ENCODE results near the gene FKBP8. TPM values are rescaled to one million over a fixed set of nuclear protein-coding genes. Genes with fewer than 3 reads are reported as not detected.

Gene FKBP8
- polyA plus RNA-seq, 3 donors, result 78.0 to 159 (median 81.2) TPM

DNA sequence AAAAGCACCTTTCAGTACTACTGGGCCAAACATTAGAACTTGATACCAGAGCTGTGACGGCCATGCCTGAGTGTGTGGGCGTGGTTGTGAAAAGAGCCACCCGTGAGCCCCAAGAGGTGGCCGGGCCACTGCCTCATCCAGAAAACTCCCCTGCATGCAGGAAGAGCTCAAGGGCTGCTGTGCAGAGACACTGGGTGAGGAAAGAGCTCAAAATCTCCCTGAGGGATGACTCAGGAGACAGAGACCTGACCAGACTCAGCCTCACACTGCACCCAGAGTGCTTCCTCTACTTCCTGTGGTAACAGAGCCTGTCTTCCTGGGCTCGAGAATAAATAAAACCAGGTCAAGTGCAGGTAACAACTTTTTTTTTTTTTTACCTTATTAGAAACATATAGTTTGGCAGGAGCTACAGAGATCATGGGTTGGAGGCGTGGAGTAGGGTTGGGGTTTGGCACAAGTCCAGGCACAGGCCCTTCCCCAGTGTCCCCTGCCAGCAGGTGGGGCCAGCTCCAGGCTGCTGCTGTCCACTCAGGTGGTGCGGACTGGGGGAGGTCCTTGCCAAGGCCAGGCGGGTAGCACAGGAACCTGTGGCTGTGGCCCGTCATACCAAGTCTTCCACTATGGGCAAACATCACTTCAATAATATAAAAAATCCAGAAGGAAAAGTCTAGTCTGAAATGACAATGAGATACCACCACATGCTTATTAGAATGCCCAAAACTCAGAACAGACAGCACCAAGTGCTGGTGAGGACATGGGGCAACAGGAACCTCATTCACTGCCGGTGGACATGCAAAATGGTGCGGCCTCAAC, 47.0 kb downstream of the FKBP8 start:
- peaks cover 0 to 2% (median 0%) of the 10 kb centered on the region in 3 donors for H3K27me3 Mint-ChIP-seq (ENCODE audit: low read depth in 3 of 3)
- H4K20me1 ChIP-seq (ENCODE audit: insufficient read depth, low read length), result peaks cover 98% of the 10 kb centered on the region
- no peaks in the 10 kb centered on the region for H3K9me3 Mint-ChIP-seq
- H3K4me2 ChIP-seq (replicated peaks; ENCODE audit: extremely low read depth, low read length, poor library complexity, severe bottlenecking), result peak overlapping the region; percentile 22
- H2AFZ ChIP-seq (ENCODE audit: insufficient read depth, low read depth, low read length, poor library complexity, severe bottlenecking), result no peak overlapping the region
- H3K9ac ChIP-seq (ENCODE audit: insufficient read depth, low read length, poor library complexity, severe bottlenecking), result peak overlapping the region; percentile 76
- H3K27me3 ChIP-seq (ENCODE audit: control insufficient read depth in 2 of 2, insufficient read depth in 2 of 2, low read length in 2 of 2), result no peaks in the 10 kb centered on the region
- peak overlapping the region in 1 of 3 experiments; percentile 29 for H3K4me3 ChIP-seq (replicated peaks in 1 of 3; ENCODE audit: low read depth in 2 of 3, low read length in 3 of 3)
- peaks cover 70 to 81% of the 10 kb centered on the region in 2 donors for H3K4me1 ChIP-seq (ENCODE audit: control insufficient read depth in 1 of 2, insufficient read depth in 2 of 2, low read length in 2 of 2)
- peaks cover 84% of the 10 kb centered on the region for H3K4me1 Mint-ChIP-seq
- H3K36me3 ChIP-seq (replicated peaks in 1 of 2; ENCODE audit: control insufficient read depth in 1 of 2, insufficient read depth in 2 of 2, low read length in 2 of 2), result peaks cover 0 to 23% of the 10 kb centered on the region in 2 donors
- WGBS (ENCODE audit: insufficient coverage), result 26% methylated on average over 6 of the region's 11 CpGs
- peak overlapping the region; percentile 92 to 98 (median 95) for H3K27ac Mint-ChIP-seq
- TF ChIP-seq, protein P1, sequence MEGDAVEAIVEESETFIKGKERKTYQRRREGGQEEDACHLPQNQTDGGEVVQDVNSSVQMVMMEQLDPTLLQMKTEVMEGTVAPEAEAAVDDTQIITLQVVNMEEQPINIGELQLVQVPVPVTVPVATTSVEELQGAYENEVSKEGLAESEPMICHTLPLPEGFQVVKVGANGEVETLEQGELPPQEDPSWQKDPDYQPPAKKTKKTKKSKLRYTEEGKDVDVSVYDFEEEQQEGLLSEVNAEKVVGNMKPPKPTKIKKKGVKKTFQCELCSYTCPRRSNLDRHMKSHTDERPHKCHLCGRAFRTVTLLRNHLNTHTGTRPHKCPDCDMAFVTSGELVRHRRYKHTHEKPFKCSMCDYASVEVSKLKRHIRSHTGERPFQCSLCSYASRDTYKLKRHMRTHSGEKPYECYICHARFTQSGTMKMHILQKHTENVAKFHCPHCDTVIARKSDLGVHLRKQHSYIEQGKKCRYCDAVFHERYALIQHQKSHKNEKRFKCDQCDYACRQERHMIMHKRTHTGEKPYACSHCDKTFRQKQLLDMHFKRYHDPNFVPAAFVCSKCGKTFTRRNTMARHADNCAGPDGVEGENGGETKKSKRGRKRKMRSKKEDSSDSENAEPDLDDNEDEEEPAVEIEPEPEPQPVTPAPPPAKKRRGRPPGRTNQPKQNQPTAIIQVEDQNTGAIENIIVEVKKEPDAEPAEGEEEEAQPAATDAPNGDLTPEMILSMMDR (IDR thresholded peaks at IDR 0.05), result peak; percentile 11
- peaks cover 22 to 26% of the 10 kb centered on the region in 2 donors for H3K36me3 Mint-ChIP-seq
- peak; percentile 94 to 98 (median 97) for DNase-seq
- H3K79me2 ChIP-seq (ENCODE audit: insufficient read depth, low read length), result peaks cover 99% of the 10 kb centered on the region
- no peaks in the 10 kb centered on the region for H3K9me3 ChIP-seq (replicated peaks in 1 of 2; ENCODE audit: control insufficient read depth in 1 of 2, insufficient read depth in 1 of 2, low read length in 2 of 2)
- peak overlapping the region; percentile 48 to 49 for H3K4me3 Mint-ChIP-seq
- intact Hi-C loops (cut with micrococcal nuclease), result loop anchor here in 1 of 2 donors (2.0 kb wide), 1 partner anchor 16 kb away; no protein-coding TSS in a partner anchor
- H3K27ac ChIP-seq (ENCODE audit: low read depth in 1 of 2, low read length in 2 of 2), result peak overlapping the region; percentile 97 to 98

GRCh38 chr19:18495204-18495911, 48.0 kb downstream of the FKBP8 start:
- H3K4me1 Mint-ChIP-seq, result peaks cover 78% of the 10 kb centered on the region

More at GRCh38 chr19:18495204-18495911, 48.0 kb downstream of the FKBP8 start:
- Histone ChIP-seq H3K4me2 (replicated peaks; ENCODE audit: extremely low read depth, low read length, poor library complexity, severe bottlenecking) (peak overlapping the region; percentile 6), H3K4me3 (replicated peaks in 1 of 3; ENCODE audit: low read depth in 2 of 3, low read length in 3 of 3) (peak overlapping the region in 1 of 3 experiments; percentile 29), H3K36me3 (replicated peaks in 1 of 2; ENCODE audit: control insufficient read depth in 1 of 2, insufficient read depth in 2 of 2, low read length in 2 of 2) (peaks cover 0 to 14% of the 10 kb centered on the region in 2 donors), H4K20me1 (ENCODE audit: insufficient read depth, low read length) (peaks cover 98% of the 10 kb centered on the region), H3K9ac (ENCODE audit: insufficient read depth, low read length, poor library complexity, severe bottlenecking) (peak overlapping the region; percentile 76), H3K79me2 (ENCODE audit: insufficient read depth, low read length) (peaks cover 99% of the 10 kb centered on the region), H3K27ac (ENCODE audit: low read depth in 1 of 2, low read length in 2 of 2) (peak overlapping the region; percentile 97 to 98), H3K4me1 (ENCODE audit: control insufficient read depth in 1 of 2, insufficient read depth in 2 of 2, low read length in 2 of 2) (peaks cover 59 to 76% of the 10 kb centered on the region in 2 donors), H3K9me3 (replicated peaks in 1 of 2; ENCODE audit: control insufficient read depth in 1 of 2, insufficient read depth in 1 of 2, low read length in 2 of 2) (no peaks in the 10 kb centered on the region), H3K27me3 (ENCODE audit: control insufficient read depth in 2 of 2, insufficient read depth in 2 of 2, low read length in 2 of 2) (no peaks in the 10 kb centered on the region), H2AFZ (ENCODE audit: insufficient read depth, low read depth, low read length, poor library complexity, severe bottlenecking) (no peak overlapping the region)
- peaks cover 0 to 3% (median 0%) of the 10 kb centered on the region in 3 donors for H3K27me3 Mint-ChIP-seq (ENCODE audit: low read depth in 3 of 3)
- no peaks in the 10 kb centered on the region for H3K9me3 Mint-ChIP-seq
- H3K36me3 Mint-ChIP-seq, result peaks cover 18 to 24% of the 10 kb centered on the region in 2 donors
- DNase-seq, result no peak
- no peak overlapping the region for H3K4me3 Mint-ChIP-seq
- peak overlapping the region; percentile 92 to 98 (median 95) for H3K27ac Mint-ChIP-seq
- TF ChIP-seq, protein P1 (IDR thresholded peaks at IDR 0.05), result no peak
- intact Hi-C loops (cut with micrococcal nuclease), result no loop called here
- 86% methylated on average over 12 of the region's 14 CpGs for WGBS (ENCODE audit: insufficient coverage)
